Adrenal gland (tissue), 5 donors: Measurements from ENCODE around the gene MARF1.
"Not testable (repeated sequence)": the region's sequence is repeated elsewhere in the genome, so short reads cannot be mapped to it uniquely, and the experiment has no call there.

Experiments used
- POLR2A ChIP-seq, 2 donors: fragments of 450-650 bp; IDR thresholded peaks; one replicate each; pipeline ENCODE4 v1.6.1; 2017; ENCODE audit warnings: antibody characterized with exemption in 2 of 2, mild to moderate bottlenecking in 2 of 2, moderate library complexity in 1 of 2
- TF ChIP-seq, protein P1 (sequence below), 6 experiments: fragments of 450-650 bp in 4 of 6; fragments of 200-600 bp in 2 of 6; sonication (generic) in 1 of 6; IDR thresholded peaks; 1 replicate in 5 of 6; 2 replicates in 1 of 6; pipeline versions ENCODE4 v1.5.1 to v1.8.0; 2016 to 2021; ENCODE audit warnings: antibody characterized with exemption in 6 of 6, mild to moderate bottlenecking in 2 of 6, moderate library complexity in 1 of 6
- donor health status: DM: no; HTN: no; CAD: no.

DNA sequence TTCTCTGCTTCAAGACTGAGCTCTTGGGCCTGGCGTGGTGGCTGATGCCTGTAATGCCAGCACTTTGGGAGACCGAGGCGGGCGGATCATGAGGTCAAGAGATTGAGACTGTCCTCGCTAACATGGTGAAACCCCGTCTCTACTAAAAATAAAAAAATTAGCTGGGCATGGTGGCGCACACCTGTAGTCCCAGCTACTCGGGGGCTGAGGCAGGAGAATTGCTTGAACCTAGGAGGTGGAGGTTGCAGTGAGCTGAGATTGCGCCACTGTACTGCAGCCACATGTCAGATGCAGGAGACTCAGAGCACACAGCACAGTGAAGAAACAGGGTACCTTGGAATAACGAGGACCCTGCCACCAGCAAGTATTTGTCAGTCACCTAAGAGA is 29.2 kb upstream of the MARF1 start:
- TF ChIP-seq POLR2A (IDR thresholded peaks at IDR 0.05), result not testable (repeated sequence)
- TF ChIP-seq, protein P1, sequence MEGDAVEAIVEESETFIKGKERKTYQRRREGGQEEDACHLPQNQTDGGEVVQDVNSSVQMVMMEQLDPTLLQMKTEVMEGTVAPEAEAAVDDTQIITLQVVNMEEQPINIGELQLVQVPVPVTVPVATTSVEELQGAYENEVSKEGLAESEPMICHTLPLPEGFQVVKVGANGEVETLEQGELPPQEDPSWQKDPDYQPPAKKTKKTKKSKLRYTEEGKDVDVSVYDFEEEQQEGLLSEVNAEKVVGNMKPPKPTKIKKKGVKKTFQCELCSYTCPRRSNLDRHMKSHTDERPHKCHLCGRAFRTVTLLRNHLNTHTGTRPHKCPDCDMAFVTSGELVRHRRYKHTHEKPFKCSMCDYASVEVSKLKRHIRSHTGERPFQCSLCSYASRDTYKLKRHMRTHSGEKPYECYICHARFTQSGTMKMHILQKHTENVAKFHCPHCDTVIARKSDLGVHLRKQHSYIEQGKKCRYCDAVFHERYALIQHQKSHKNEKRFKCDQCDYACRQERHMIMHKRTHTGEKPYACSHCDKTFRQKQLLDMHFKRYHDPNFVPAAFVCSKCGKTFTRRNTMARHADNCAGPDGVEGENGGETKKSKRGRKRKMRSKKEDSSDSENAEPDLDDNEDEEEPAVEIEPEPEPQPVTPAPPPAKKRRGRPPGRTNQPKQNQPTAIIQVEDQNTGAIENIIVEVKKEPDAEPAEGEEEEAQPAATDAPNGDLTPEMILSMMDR (IDR thresholded peaks at IDR 0.05), result not testable (repeated sequence)
